Endothelial cell of umbilical vein (primary cell): Measurements from ENCODE around the gene MACF1. TPM values are rescaled to one million over a fixed set of nuclear protein-coding genes. Genes with fewer than 3 reads are reported as not detected.

Experiments
- BruUV-seq: library from RNA; stranded (reverse); fragments of 400-500 nt; replicated peaks from 2 replicates; lab custom pipeline; 2021; lab: Mats Ljungman, UMichigan
- CTCF ChIA-PET: fragments of 300-600, 350-600 bp; sonication (Branson Sonifier 250); formaldehyde crosslinking; loops from one replicate; lab custom pipeline; 2021; ENCODE audit warnings: antibody characterized with exemption, inconsistent platforms; lab: Charles Lee
- POLR2A ChIA-PET: fragments of 300-600, 350-600 bp; sonication (Branson Sonifier 250); formaldehyde crosslinking; loops from one replicate; lab custom pipeline; 2021; ENCODE audit warnings: antibody characterized with exemption, inconsistent platforms; lab: Charles Lee
- DNase-seq: peaks from one replicate; pipeline ENCODE4 v3.0.0-alpha.2; 2011; ENCODE audit warnings: low read depth, low spot score
- FAIRE-seq: peaks from 2 replicates; lab custom pipeline; 2011; peaks lifted over from hg19 to GRCh38; lab: Jason Lieb, UNC
- H2AFZ ChIP-seq: 2 replicates; pipeline ENCODE4 v1.6.0; 2012; ENCODE audit warnings: low read depth, low read length, control low read depth, inconsistent platforms
- H3K27ac ChIP-seq: 2 replicates; pipeline ENCODE4 v1.5.1; 2011; ENCODE audit warnings: low read depth, mild to moderate bottlenecking, control low read depth, low read length, moderate library complexity; ENCODE audit not compliant: insufficient read depth
- H3K27me3 ChIP-seq, 2 experiments: 2 replicates each; pipeline versions ENCODE4 v1.6.0 to v1.6.1; 2011; ENCODE audit warnings: low read length in 2 of 2, mixed read lengths in 1 of 2; ENCODE audit not compliant: control insufficient read depth in 2 of 2, insufficient read depth in 2 of 2
- H3K36me3 ChIP-seq, 2 experiments: 2 replicates in 1 of 2; 3 replicates in 1 of 2; pipeline ENCODE4 v1.5.1; 2011; ENCODE audit warnings: low read length in 2 of 2, mild to moderate bottlenecking in 1 of 2, moderate library complexity in 1 of 2; ENCODE audit not compliant: control insufficient read depth in 2 of 2, insufficient read depth in 2 of 2; ENCODE audit errors: extremely low read depth in 1 of 2
- H3K4me1 ChIP-seq: 3 replicates; pipeline ENCODE4 v1.5.1; 2011; ENCODE audit warnings: mild to moderate bottlenecking, low read length; ENCODE audit not compliant: control insufficient read depth, insufficient read depth; ENCODE audit errors: extremely low read depth
- H3K4me2 ChIP-seq: 2 replicates; pipeline ENCODE4 v1.6.1; 2011; ENCODE audit warnings: low read length, control low read depth, mixed read lengths; ENCODE audit not compliant: insufficient read depth
- H3K4me3 ChIP-seq, 3 experiments: fragments of 200-600 bp in 1 of 3; sonication (generic), shearing (Covaris generic) in 1 of 3; replicated peaks in 1 of 3; 2 replicates each; pipeline ENCODE4 v1.5.1; 2011 to 2016; ENCODE audit warnings: control low read depth in 3 of 3, low read length in 3 of 3, mild to moderate bottlenecking in 2 of 3, inconsistent platforms in 1 of 3, low read depth in 1 of 3, moderate library complexity in 1 of 3; ENCODE audit not compliant: insufficient read depth in 1 of 3
- H3K79me2 ChIP-seq: 2 replicates; pipeline ENCODE4 v1.6.0; 2012; ENCODE audit warnings: low read length, inconsistent platforms; ENCODE audit not compliant: control insufficient read depth, insufficient read depth
- H3K9ac ChIP-seq: replicated peaks from 2 replicates; pipeline ENCODE3; 2011; ENCODE audit warnings: low read length, control low read depth; ENCODE audit not compliant: insufficient read depth; ENCODE audit errors: extremely low read depth
- H3K9me1 ChIP-seq: replicated peaks from 3 replicates; pipeline ENCODE4 v1.6.0; 2011; ENCODE audit warnings: mild to moderate bottlenecking, low read length; ENCODE audit not compliant: control insufficient read depth, insufficient read depth; ENCODE audit errors: extremely low read depth
- H3K9me3 ChIP-seq: replicated peaks from 2 replicates; pipeline ENCODE4 v1.5.1; 2012; ENCODE audit warnings: low read length, inconsistent platforms; ENCODE audit not compliant: control insufficient read depth, insufficient read depth
- H4K20me1 ChIP-seq: replicated peaks from 2 replicates; pipeline ENCODE3; 2011; ENCODE audit warnings: mild to moderate bottlenecking, low read length; ENCODE audit not compliant: control insufficient read depth, insufficient read depth; ENCODE audit errors: extremely low read depth
- EZH2 ChIP-seq: IDR thresholded peaks from 2 replicates; pipeline ENCODE4 v1.6.1; 2012; ENCODE audit warnings: borderline replicate concordance, low read depth, mild to moderate bottlenecking, moderate library complexity, low read length, inconsistent platforms; ENCODE audit not compliant: severe bottlenecking
- FOS ChIP-seq: IDR thresholded peaks from 2 replicates; pipeline ENCODE4 v1.6.1; 2011; ENCODE audit warnings: mild to moderate bottlenecking, low read length, moderate library complexity, borderline replicate concordance; ENCODE audit not compliant: insufficient read depth
- GATA2 ChIP-seq: IDR thresholded peaks from 2 replicates; pipeline ENCODE4 v1.7.0; 2011; ENCODE audit warnings: low read depth, mild to moderate bottlenecking, moderate library complexity, mixed read lengths, low read length; ENCODE audit not compliant: insufficient read length, insufficient read depth
- JUN ChIP-seq: IDR thresholded peaks from 2 replicates; pipeline ENCODE4 v1.6.1; 2011; ENCODE audit warnings: borderline replicate concordance, low read depth; ENCODE audit not compliant: insufficient read length, insufficient read depth
- MYC ChIP-seq: IDR thresholded peaks from one replicate; pipeline ENCODE4 v1.6.1; 2011; ENCODE audit warnings: mild to moderate bottlenecking, low read depth, low read length
- POLR2A ChIP-seq: IDR thresholded peaks from 2 replicates; pipeline ENCODE4 v1.6.1; 2012; ENCODE audit warnings: low read depth, mild to moderate bottlenecking, control low read depth, low read length
- POLR2AphosphoS5 ChIP-seq: IDR thresholded peaks from 2 replicates; pipeline ENCODE4 v1.6.1; 2012; ENCODE audit warnings: low read depth, mild to moderate bottlenecking, control low read depth, low read length, moderate library complexity; ENCODE audit not compliant: insufficient read depth
- dilution Hi-C: fragments of 300-500 bp; cut with MboI; formaldehyde crosslinking; loops from one replicate; pipeline ENCODE4 v1.15.0; 2019; ENCODE audit warnings: low sequenced_read_pairs; ENCODE audit not compliant: extremely low pct_ligation_motif_present
- intact Hi-C: fragments of 100-400 bp; cut with micrococcal nuclease; formaldehyde crosslinking; loops from one replicate; pipeline ENCODE4 v1.10.0; 2022
- polyA plus RNA-seq, 4 experiments: library from polyadenylated mRNA; depleted of rRNA in 3 of 4; stranded (reverse) in 3 of 4; unstranded in 1 of 4; fragments of >200 nt; gene quantifications; 2 replicates each; pipeline versions ENCODE4 v1.2.1 to v1.2.3, GENCODE V29; 2011 to 2012; ENCODE audit warnings: missing spikeins in 1 of 4
- total RNA-seq: library from RNA; stranded (reverse); gene quantifications from 2 replicates; pipeline ENCODE4 v1.2.3, GENCODE V29; 2021
- TF ChIP-seq, protein P1 (sequence below): IDR thresholded peaks from 2 replicates; pipeline ENCODE4 v1.6.1; 2011; ENCODE audit not compliant: insufficient read depth, insufficient read length
- TF ChIP-seq, protein P2 (sequence below), 2 donors: IDR thresholded peaks; 1 replicate in 1 of 2; 2 replicates in 1 of 2; pipeline ENCODE4 v1.5.1; 2011; ENCODE audit warnings: low read length in 2 of 2, mild to moderate bottlenecking in 2 of 2, moderate library complexity in 2 of 2, control low read depth in 1 of 2, inconsistent platforms in 1 of 2, low read depth in 1 of 2; ENCODE audit not compliant: insufficient read depth in 1 of 2; ENCODE audit errors: extremely low read depth in 1 of 2

Gene MACF1
- total and polyA plus RNA-seq, 2 donors (not counting 3 experiments of a cell fraction or from before 2014, with no cell fraction given): 122 to 587 TPM

DNA sequence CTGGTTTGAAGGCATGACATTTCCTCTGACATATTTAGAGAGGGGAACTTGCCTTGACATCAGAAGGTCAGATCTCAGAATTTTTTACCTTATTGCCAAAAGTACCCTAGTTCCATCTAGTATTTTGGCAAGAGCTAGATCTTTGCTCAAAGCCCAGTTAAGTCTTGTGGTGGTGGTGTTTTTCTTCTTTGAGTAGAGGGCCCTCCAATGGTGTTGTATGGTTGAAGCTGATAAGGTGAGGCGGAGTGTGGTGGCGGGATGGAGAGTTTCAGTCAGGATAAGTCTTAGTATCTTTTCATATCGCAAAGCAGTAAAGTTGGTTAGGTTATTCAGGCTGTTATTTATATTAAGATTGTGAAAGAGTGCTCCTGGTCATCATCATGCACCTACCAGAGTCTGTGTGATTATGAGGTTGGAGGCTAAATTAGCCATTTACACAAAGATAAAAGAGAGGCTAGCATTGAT, 20.1 kb upstream of the MACF1 start:
- no peak for DNase-seq
- no peak overlapping the region for H3K4me3 ChIP-seq
- H3K4me1 ChIP-seq: peaks cover 70% of the 10 kb centered on the region
- no peaks in the 10 kb centered on the region for H3K27me3 ChIP-seq
- no peaks in the 10 kb centered on the region for H3K36me3 ChIP-seq
- peak overlapping the region; percentile 61 for H3K9ac ChIP-seq
- no peak for FAIRE-seq
- no peaks in the 10 kb centered on the region for H3K9me1 ChIP-seq
- H3K4me2 ChIP-seq: peak overlapping the region; percentile 47
- intact Hi-C loops (no loop called here), dilution Hi-C loops (no loop called here)
- ChIA-PET CTCF (interaction anchor here (0.7 to 11.2 kb wide), 13 partner anchors 8 to 91 kb away, joined by 3 to 310 read pairs (median 5); partner anchors contain the start of gene MACF1), POLR2A (interaction anchor here (0.6 to 2.5 kb wide), 2 partner anchors 51 to 57 kb away, joined by 4 to 6 read pairs; no protein-coding TSS in a partner anchor)
- no peaks in the 10 kb centered on the region for H3K9me3 ChIP-seq
- H2AFZ ChIP-seq: no peak overlapping the region
- BruUV-seq: TSS peak; percentile 63
- peaks cover 88% of the 10 kb centered on the region for H3K79me2 ChIP-seq
- peak overlapping the region; percentile 95 for H3K27ac ChIP-seq
- no peaks in the 10 kb centered on the region for H4K20me1 ChIP-seq
- no peak for TF ChIP-seq POLR2AphosphoS5
- TF ChIP-seq, protein P1, sequence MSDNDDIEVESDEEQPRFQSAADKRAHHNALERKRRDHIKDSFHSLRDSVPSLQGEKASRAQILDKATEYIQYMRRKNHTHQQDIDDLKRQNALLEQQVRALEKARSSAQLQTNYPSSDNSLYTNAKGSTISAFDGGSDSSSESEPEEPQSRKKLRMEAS: no peak
- no peak for TF ChIP-seq JUN
- TF ChIP-seq GATA2: no peak
- TF ChIP-seq MYC: no peak
- TF ChIP-seq FOS: no peak
- no peak for TF ChIP-seq POLR2A
- TF ChIP-seq, protein P2, sequence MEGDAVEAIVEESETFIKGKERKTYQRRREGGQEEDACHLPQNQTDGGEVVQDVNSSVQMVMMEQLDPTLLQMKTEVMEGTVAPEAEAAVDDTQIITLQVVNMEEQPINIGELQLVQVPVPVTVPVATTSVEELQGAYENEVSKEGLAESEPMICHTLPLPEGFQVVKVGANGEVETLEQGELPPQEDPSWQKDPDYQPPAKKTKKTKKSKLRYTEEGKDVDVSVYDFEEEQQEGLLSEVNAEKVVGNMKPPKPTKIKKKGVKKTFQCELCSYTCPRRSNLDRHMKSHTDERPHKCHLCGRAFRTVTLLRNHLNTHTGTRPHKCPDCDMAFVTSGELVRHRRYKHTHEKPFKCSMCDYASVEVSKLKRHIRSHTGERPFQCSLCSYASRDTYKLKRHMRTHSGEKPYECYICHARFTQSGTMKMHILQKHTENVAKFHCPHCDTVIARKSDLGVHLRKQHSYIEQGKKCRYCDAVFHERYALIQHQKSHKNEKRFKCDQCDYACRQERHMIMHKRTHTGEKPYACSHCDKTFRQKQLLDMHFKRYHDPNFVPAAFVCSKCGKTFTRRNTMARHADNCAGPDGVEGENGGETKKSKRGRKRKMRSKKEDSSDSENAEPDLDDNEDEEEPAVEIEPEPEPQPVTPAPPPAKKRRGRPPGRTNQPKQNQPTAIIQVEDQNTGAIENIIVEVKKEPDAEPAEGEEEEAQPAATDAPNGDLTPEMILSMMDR (IDR thresholded peaks at IDR 0.05; ENCODE audit: extremely low read depth in 1 of 2, insufficient read depth in 1 of 2, low read depth in 1 of 2, low read length in 2 of 2): no peak
- no peak for TF ChIP-seq EZH2
